ENCODE data around the gene ZNF862.

DNA sequence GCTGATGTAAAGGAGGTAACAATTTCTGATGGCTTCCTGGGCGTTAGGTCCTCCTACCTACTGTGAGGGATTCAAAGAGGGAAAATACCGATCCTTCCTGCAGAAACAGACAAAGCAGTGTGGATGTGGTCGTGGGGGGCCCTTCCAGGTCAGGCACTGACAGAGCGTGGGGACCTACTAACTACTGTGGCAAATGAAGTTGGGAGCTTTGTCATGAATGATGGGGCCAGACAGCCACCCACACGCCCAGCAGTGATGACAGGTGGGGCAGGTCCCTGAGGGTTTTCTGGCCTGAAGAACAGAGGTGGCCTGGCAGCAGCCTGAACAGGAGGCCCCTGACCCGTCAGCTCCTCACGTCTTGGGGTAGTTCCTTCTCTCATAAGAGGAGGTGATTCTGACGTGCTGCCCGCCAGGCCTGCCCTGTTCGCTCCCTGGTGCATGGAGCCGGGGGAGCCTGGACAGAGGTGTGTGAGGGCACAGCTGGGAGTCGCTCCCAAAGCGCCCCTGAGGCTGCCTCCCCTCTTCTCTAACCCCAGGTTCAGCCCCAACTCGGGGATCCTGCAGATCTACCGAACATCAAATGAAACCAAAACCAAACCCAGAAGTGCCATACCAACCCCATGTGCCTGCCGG is 39.8 kb downstream of the ZNF862 start:
- TF ChIP-seq EZH2 (IDR thresholded peaks at IDR 0.05; ENCODE audit: low read depth) = no peak
- no peak for TF ChIP-seq CTCF (conservative IDR thresholded peaks at IDR 0.05)
